D721Med (cell line): ENCODE data around the gene ERBB2.
"Not testable (repeated sequence)": the region's sequence is repeated elsewhere in the genome, so short reads cannot be mapped to it uniquely, and the experiment has no call there.

Experiments used
- DNase-seq: peaks from one replicate; pipeline ENCODE4 v3.0.0; 2011; ENCODE audit warnings: low spot score; ENCODE audit not compliant: insufficient read length
- FAIRE-seq: peaks from 2 replicates; lab custom pipeline; 2011; peaks lifted over from hg19 to GRCh38; lab: Jason Lieb, UNC
- CTCF ChIP-seq: IDR thresholded peaks from 2 replicates; pipeline ENCODE4 v1.5.1; 2012; ENCODE audit warnings: mild to moderate bottlenecking, control low read depth; ENCODE audit not compliant: insufficient read depth; ENCODE audit errors: missing control alignments

Gene ERBB2

GRCh38 chr17:39717660-39718059 lies 17.8 kb downstream of the ERBB2 start:
- DNase-seq (no peak), FAIRE-seq (no peak)
- TF ChIP-seq CTCF: no peak

- DNase-seq (no peak), FAIRE-seq (no peak)
- TF ChIP-seq CTCF: no peak
Measured at GRCh38 chr17:39719563-39720355, 19.9 kb downstream of the ERBB2 start.

- DNase-seq: no peak
- no peak for FAIRE-seq
- no peak for TF ChIP-seq CTCF
Measured at GRCh38 chr17:39722104-39722503, 22.2 kb downstream of the ERBB2 start.

GRCh38 chr17:39722965-39723848 lies 23.3 kb downstream of the ERBB2 start:
- TF ChIP-seq CTCF: no peak
- no peak for DNase-seq
- FAIRE-seq: no peak

- TF ChIP-seq CTCF: no peak
- FAIRE-seq (no peak), DNase-seq (no peak)
Measured at GRCh38 chr17:39724731-39725130, 24.9 kb downstream of the ERBB2 start.

- not testable (repeated sequence) for DNase-seq, FAIRE-seq
Measured at GRCh38 chr17:39725923-39726322, 26.1 kb downstream of the ERBB2 start.

- no peak for DNase-seq
- TF ChIP-seq CTCF: no peak
- no peak for FAIRE-seq
Measured at GRCh38 chr17:39726617-39727016, 26.8 kb downstream of the ERBB2 start.
